Osteoblast (primary cell): Measurements from ENCODE around the gene VSIR. TPM values are rescaled to one million over a fixed set of nuclear protein-coding genes. Genes with fewer than 3 reads are reported as not detected.

Experiments used
- DNase-seq: peaks from one replicate; pipeline ENCODE4 v3.0.0; 2011; ENCODE audit warnings: low spot score, mixed read lengths; ENCODE audit not compliant: insufficient read length; ENCODE audit errors: missing footprints
- H2AFZ ChIP-seq: 2 replicates; pipeline ENCODE4 v1.6.0; 2011; ENCODE audit warnings: mild to moderate bottlenecking, low read length
- H3K27ac ChIP-seq: 2 replicates; pipeline ENCODE4 v1.5.1; 2011; ENCODE audit warnings: mild to moderate bottlenecking, low read depth, low read length, moderate library complexity
- H3K27me3 ChIP-seq: 2 replicates; pipeline ENCODE4 v1.6.0; 2012; ENCODE audit warnings: mild to moderate bottlenecking, control low read depth, inconsistent platforms, low read length, moderate library complexity; ENCODE audit not compliant: insufficient read depth
- H3K36me3 ChIP-seq: 2 replicates; pipeline ENCODE4 v1.5.1; 2011; ENCODE audit warnings: mild to moderate bottlenecking, low read length, control low read depth, moderate library complexity; ENCODE audit not compliant: insufficient read depth
- H3K4me1 ChIP-seq: 2 replicates; pipeline ENCODE4 v1.5.1; 2011; ENCODE audit warnings: mild to moderate bottlenecking, low read length, control low read depth, moderate library complexity; ENCODE audit not compliant: insufficient read depth
- H3K4me2 ChIP-seq: 2 replicates; pipeline ENCODE4 v1.6.0; 2011; ENCODE audit warnings: mild to moderate bottlenecking, low read length; ENCODE audit not compliant: insufficient read depth
- H3K4me3 ChIP-seq: fragments of 200-600 bp; sonication (generic); 3 replicates; pipeline ENCODE4 v1.5.1; 2012; ENCODE audit warnings: mild to moderate bottlenecking, low read length, inconsistent platforms; ENCODE audit not compliant: insufficient read depth
- H3K79me2 ChIP-seq: 2 replicates; pipeline ENCODE4 v1.6.0; 2012; ENCODE audit warnings: mild to moderate bottlenecking, low read length, control low read depth, inconsistent platforms; ENCODE audit not compliant: insufficient read depth
- H3K9me3 ChIP-seq: 2 replicates; pipeline ENCODE4 v1.5.1; 2011; ENCODE audit warnings: low read depth, low read length, control low read depth
- H4K20me1 ChIP-seq: 2 replicates; pipeline ENCODE4 v1.6.0; 2012; ENCODE audit warnings: mild to moderate bottlenecking, low read length, control low read depth; ENCODE audit not compliant: insufficient read depth
- CTCF ChIP-seq: IDR thresholded peaks from 2 replicates; pipeline ENCODE4 v1.5.1; 2011; ENCODE audit warnings: mild to moderate bottlenecking, low read depth, low read length, moderate library complexity; ENCODE audit errors: extremely low read depth
- total RNA-seq: library from RNA; depleted of rRNA; stranded (reverse); fragments of >200 nt; gene quantifications from 2 replicates; pipeline ENCODE4 v1.2.3, GENCODE V29; 2012

Gene VSIR
- total RNA-seq, 1 donor = 75.3 TPM

GRCh38 chr10:71770789-71771188 lies 2.5 kb downstream of the VSIR start:
- H3K9me3 ChIP-seq = no peaks in the 10 kb centered on the region
- H3K4me3 ChIP-seq = peak overlapping the region; percentile 10
- TF ChIP-seq CTCF = no peak
- H3K4me1 ChIP-seq = peaks cover 78% of the 10 kb centered on the region
- H2AFZ ChIP-seq = no peak overlapping the region
- H3K36me3 ChIP-seq = no peaks in the 10 kb centered on the region
- peak overlapping the region; percentile 92 for H3K27ac ChIP-seq
- H4K20me1 ChIP-seq = no peaks in the 10 kb centered on the region
- no peaks in the 10 kb centered on the region for H3K27me3 ChIP-seq
- peak overlapping the region; percentile 17 for H3K4me2 ChIP-seq
- DNase-seq = peak; percentile 73
- peaks cover 21% of the 10 kb centered on the region for H3K79me2 ChIP-seq

- no peak overlapping the region for H2AFZ ChIP-seq
- H3K27ac ChIP-seq = peak overlapping the region; percentile 92
- DNase-seq = peak; percentile 89
- peak overlapping the region; percentile 20 for H3K4me3 ChIP-seq
- peaks cover 21% of the 10 kb centered on the region for H3K79me2 ChIP-seq
- H3K4me1 ChIP-seq = peaks cover 83% of the 10 kb centered on the region
- no peaks in the 10 kb centered on the region for H3K9me3 ChIP-seq
- TF ChIP-seq CTCF = no peak
- H3K36me3 ChIP-seq = no peaks in the 10 kb centered on the region
- peak overlapping the region; percentile 61 for H3K4me2 ChIP-seq
- no peaks in the 10 kb centered on the region for H4K20me1 ChIP-seq
- no peaks in the 10 kb centered on the region for H3K27me3 ChIP-seq
Observed at GRCh38 chr10:71770255-71770654, 3.1 kb downstream of the VSIR start.

GRCh38 chr10:71769279-71769823 lies 4.0 kb downstream of the VSIR start:
- H4K20me1 ChIP-seq = no peaks in the 10 kb centered on the region
- no peaks in the 10 kb centered on the region for H3K9me3 ChIP-seq
- H2AFZ ChIP-seq = no peak overlapping the region
- no peak overlapping the region for H3K4me3 ChIP-seq
- H3K79me2 ChIP-seq = peaks cover 21% of the 10 kb centered on the region
- H3K27ac ChIP-seq = peak overlapping the region; percentile 92
- H3K4me1 ChIP-seq = peaks cover 88% of the 10 kb centered on the region
- peak overlapping the region; percentile 61 for H3K4me2 ChIP-seq
- TF ChIP-seq CTCF = no peak
- no peaks in the 10 kb centered on the region for H3K27me3 ChIP-seq
- peak; percentile 85 for DNase-seq
- H3K36me3 ChIP-seq = no peaks in the 10 kb centered on the region

- Histone ChIP-seq H3K4me1 (peaks cover 86% of the 10 kb centered on the region), H3K27me3 (no peaks in the 10 kb centered on the region), H3K4me2 (peak overlapping the region; percentile 52), H2AFZ (no peak overlapping the region), H3K36me3 (no peaks in the 10 kb centered on the region), H3K9me3 (no peaks in the 10 kb centered on the region), H4K20me1 (no peaks in the 10 kb centered on the region), H3K79me2 (peaks cover 14% of the 10 kb centered on the region), H3K27ac (peak overlapping the region; percentile 96), H3K4me3 (peak overlapping the region; percentile 5)
- peak; percentile 91 for DNase-seq
- no peak for TF ChIP-seq CTCF
Observed at GRCh38 chr10:71767420-71768035, 5.8 kb downstream of the VSIR start.
